Liver (tissue), 3 donors: Measurements from ENCODE around the gene PIGK.

Source experiments
- CTCF ChIP-seq: fragments of 150-350 bp; IDR thresholded peaks from 2 replicates; pipeline ENCODE4 v1.5.1; 2017; ENCODE audit warnings: improper control_type of control experiment, low read depth, low read length; ENCODE audit not compliant: missing input control
- EGR1 ChIP-seq, 2 donors: IDR thresholded peaks; 2 replicates each; pipeline ENCODE4 v1.6.1; 2016 to 2018; ENCODE audit warnings: antibody characterized with exemption in 2 of 2, low read depth in 2 of 2
- HNF4A ChIP-seq, 2 donors: conservative IDR thresholded peaks; 2 replicates each; pipeline ENCODE4 v1.6.1; 2016; ENCODE audit warnings: antibody characterized with exemption in 2 of 2, mild to moderate bottlenecking in 2 of 2
- JUND ChIP-seq, 2 donors: IDR thresholded peaks; 2 replicates each; pipeline ENCODE4 v1.6.1; 2016; ENCODE audit warnings: antibody characterized with exemption in 2 of 2
- RAD21 ChIP-seq, 2 donors: IDR thresholded peaks; 2 replicates each; pipeline ENCODE4 v1.6.1; 2016; ENCODE audit warnings: antibody characterized with exemption in 2 of 2, mild to moderate bottlenecking in 2 of 2
- REST ChIP-seq: IDR thresholded peaks from 2 replicates; pipeline ENCODE4 v1.6.1; 2016; ENCODE audit warnings: antibody characterized with exemption, mild to moderate bottlenecking
- RXRA ChIP-seq, 2 donors: IDR thresholded peaks; 2 replicates each; pipeline ENCODE4 v1.6.1; 2017 to 2018; ENCODE audit warnings: antibody characterized with exemption in 2 of 2, mild to moderate bottlenecking in 1 of 2
- SP1 ChIP-seq: IDR thresholded peaks from 2 replicates; pipeline ENCODE4 v1.6.1; 2018; ENCODE audit warnings: antibody characterized with exemption, mild to moderate bottlenecking
- TAF1 ChIP-seq: conservative IDR thresholded peaks from 2 replicates; pipeline ENCODE4 v1.6.1; 2016; ENCODE audit warnings: antibody characterized with exemption, mild to moderate bottlenecking
- donor health status: healthy.
- donor health status: healthy.

- peak; percentile 57 for TF ChIP-seq CTCF
- TF ChIP-seq JUND (IDR thresholded peaks at IDR 0.05) = no peak
- peak; percentile 84 to 87 for TF ChIP-seq RAD21 (IDR thresholded peaks at IDR 0.05)
- no peak for TF ChIP-seq EGR1 (IDR thresholded peaks at IDR 0.05; ENCODE audit: low read depth in 2 of 2)
- TF ChIP-seq REST = no peak
- TF ChIP-seq HNF4A (conservative IDR thresholded peaks at IDR 0.05) = no peak
- TF ChIP-seq TAF1 = no peak
- TF ChIP-seq RXRA (IDR thresholded peaks at IDR 0.05) = no peak
- no peak for TF ChIP-seq SP1
These were observed 92.9 kb downstream of the PIGK start for GRCh38 chr1:77126307-77126706.
